GM23338 (cell line): Measurements from ENCODE around the gene LGALSL. TPM values are rescaled to one million over a fixed set of nuclear protein-coding genes. Genes with fewer than 3 reads are reported as not detected.

Experiments used
- ATAC-seq: fragments of 200-7000 bp; cut with Tn5 transposase; 3 replicates; pipeline ENCODE4 v1.9.1; 2020
- DNase-seq: peaks from one replicate; pipeline ENCODE4 v3.0.0-alpha.2; 2015; ENCODE audit warnings: low spot score
- H2AFZ ChIP-seq: fragments of 200-600 bp; sonication (generic); 2 replicates; pipeline ENCODE4 v1.8.0; 2016; ENCODE audit warnings: antibody characterized with exemption, mild to moderate bottlenecking, moderate library complexity
- H3F3A ChIP-seq: fragments of 200-600 bp; sonication (generic); replicated peaks from 2 replicates; pipeline ENCODE4 v1.8.0; 2017; ENCODE audit warnings: antibody characterized with exemption, mixed run types, low read depth
- H3K27ac ChIP-seq: fragments of 200-600 bp; sonication (generic); 2 replicates; pipeline ENCODE4 v1.6.1; 2016; ENCODE audit warnings: low read depth
- H3K27me3 ChIP-seq: fragments of 200-600 bp; sonication (generic); 2 replicates; pipeline ENCODE4 v1.8.0; 2016; ENCODE audit warnings: mild to moderate bottlenecking, mixed run types, moderate library complexity; ENCODE audit not compliant: insufficient read depth
- H3K36me3 ChIP-seq: fragments of 200-600 bp; sonication (generic); 2 replicates; pipeline ENCODE4 v1.8.0; 2016; ENCODE audit warnings: mild to moderate bottlenecking; ENCODE audit not compliant: insufficient read depth
- H3K4me1 ChIP-seq: fragments of 200-600 bp; sonication (generic); 2 replicates; pipeline ENCODE4 v1.8.0; 2016; ENCODE audit warnings: mild to moderate bottlenecking, moderate library complexity; ENCODE audit not compliant: insufficient read depth
- H3K4me2 ChIP-seq: fragments of 200-600 bp; sonication (generic); 2 replicates; pipeline ENCODE4 v1.7.1; 2017; ENCODE audit warnings: mixed run types
- H3K4me3 ChIP-seq: fragments of 200-600 bp; sonication (generic); 2 replicates; pipeline ENCODE4 v1.6.1; 2016; ENCODE audit warnings: mixed run types
- H3K79me2 ChIP-seq: fragments of 200-600 bp; sonication (generic); replicated peaks from 2 replicates; pipeline ENCODE4 v1.8.0; 2017; ENCODE audit warnings: mild to moderate bottlenecking; ENCODE audit not compliant: insufficient read depth
- H3K9me2 ChIP-seq: fragments of 200-600 bp; sonication (generic); 2 replicates; pipeline ENCODE4 v1.8.0; 2017; ENCODE audit not compliant: insufficient read depth
- H4K20me1 ChIP-seq: fragments of 200-600 bp; sonication (generic); replicated peaks from 2 replicates; pipeline ENCODE4 v1.8.0; 2017; ENCODE audit warnings: mild to moderate bottlenecking; ENCODE audit not compliant: insufficient read depth
- H3K27ac Mint-ChIP-seq: 2 replicates; pipeline ENCODE4 v1.8.0; 2020; ENCODE audit warnings: inconsistent platforms, mild to moderate bottlenecking, moderate library complexity, mixed read lengths
- H3K27me3 Mint-ChIP-seq: 3 replicates; pipeline ENCODE4 v1.8.0; 2022; ENCODE audit warnings: low read depth, mild to moderate bottlenecking, moderate library complexity, mixed read lengths, inconsistent platforms; ENCODE audit not compliant: insufficient read depth, poor library complexity
- H3K36me3 Mint-ChIP-seq: 3 replicates; pipeline ENCODE4 v1.8.0; 2021; ENCODE audit warnings: low read depth, mild to moderate bottlenecking, inconsistent platforms, moderate library complexity, mixed read lengths
- H3K4me1 Mint-ChIP-seq: 3 replicates; pipeline ENCODE4 v1.8.0; 2020; ENCODE audit warnings: mild to moderate bottlenecking, inconsistent platforms, mixed read lengths
- H3K4me3 Mint-ChIP-seq: 3 replicates; pipeline ENCODE4 v1.8.0; 2021; ENCODE audit warnings: moderate library complexity, mild to moderate bottlenecking, inconsistent platforms, mixed read lengths
- H3K9me3 Mint-ChIP-seq: 3 replicates; pipeline ENCODE4 v1.8.0; 2020; ENCODE audit warnings: moderate library complexity, mild to moderate bottlenecking, inconsistent platforms, mixed read lengths
- CTCF ChIP-seq, 2 experiments: fragments of 200-600 bp in 1 of 2; sonication (generic) in 1 of 2; conservative IDR thresholded peaks; 2 replicates each; pipeline versions ENCODE4 v1.5.1 to v1.6.1; 2016 to 2017; ENCODE audit warnings: antibody characterized with exemption in 2 of 2, low read depth in 2 of 2, mild to moderate bottlenecking in 2 of 2, moderate library complexity in 1 of 2
- ETS1 ChIP-seq: IDR thresholded peaks from 2 replicates; pipeline ENCODE4 v1.6.1; 2016; ENCODE audit warnings: antibody characterized with exemption
- EZH2 ChIP-seq: fragments of 200-600 bp; sonication (generic); IDR thresholded peaks from one replicate; pipeline ENCODE4 v1.8.0; 2017; ENCODE audit warnings: antibody characterized with exemption, mild to moderate bottlenecking, low read depth; ENCODE audit not compliant: unreplicated experiment
- EZH2phosphoT487 ChIP-seq: fragments of 200-600 bp; sonication (generic); IDR thresholded peaks from one replicate; pipeline ENCODE4 v1.8.1; 2018; ENCODE audit warnings: antibody characterized with exemption; ENCODE audit not compliant: unreplicated experiment
- JUNB ChIP-seq: IDR thresholded peaks from one replicate; pipeline ENCODE4 v1.6.1; 2016; ENCODE audit warnings: antibody characterized with exemption; ENCODE audit not compliant: unreplicated experiment
- NANOG ChIP-seq: IDR thresholded peaks from 2 replicates; pipeline ENCODE4 v1.6.1; 2016; ENCODE audit warnings: antibody characterized with exemption, borderline replicate concordance
- POLR2AphosphoS5 ChIP-seq: IDR thresholded peaks from 2 replicates; pipeline ENCODE4 v1.6.1; 2016; ENCODE audit warnings: antibody characterized with exemption, low read depth
- STAT1 ChIP-seq: IDR thresholded peaks from one replicate; pipeline ENCODE4 v1.6.1; 2016; ENCODE audit warnings: antibody characterized with exemption; ENCODE audit not compliant: unreplicated experiment
- ZNF114 ChIP-seq: fragments of 250-450 bp; sonication (Bioruptor Pico); IDR thresholded peaks from 2 replicates; pipeline ENCODE4 v1.5.0; 2020; ENCODE audit warnings: mild to moderate bottlenecking, moderate library complexity
- ZNF331 ChIP-seq: fragments of 250-450 bp; sonication (Bioruptor Pico); IDR thresholded peaks from 2 replicates; pipeline ENCODE4 v1.5.0; 2020; ENCODE audit warnings: low read depth, mild to moderate bottlenecking, moderate library complexity
- polyA plus RNA-seq: library from polyadenylated mRNA; unstranded; fragments of >200 nt; fragmentation: Nextera tagmentation; extraction: Ambion mirVana; gene quantifications from 2 replicates; pipeline ENCODE4 v1.2.1, GENCODE V29; 2016
- total RNA-seq: library from RNA; depleted of rRNA; stranded (reverse); fragments of >200 nt; shearing (Covaris generic); gene quantifications from 2 replicates; pipeline ENCODE4 v1.2.3, GENCODE V29; 2014
- TF ChIP-seq, protein P1 (sequence below): IDR thresholded peaks from one replicate; pipeline ENCODE4 v1.6.1; 2018; ENCODE audit warnings: antibody characterized with exemption; ENCODE audit not compliant: unreplicated experiment

Gene LGALSL
- total and polyA plus RNA-seq, 2 experiments from 2014 or later = 20.6 to 28.4 TPM

GRCh38 chr2:64424416-64424987 is 29.5 kb upstream of the LGALSL start:
- H4K20me1 ChIP-seq = no peaks in the 10 kb centered on the region
- no peak overlapping the region for H3K4me3 ChIP-seq
- H3K4me1 ChIP-seq = no peaks in the 10 kb centered on the region
- no peaks in the 10 kb centered on the region for H3K9me2 ChIP-seq
- Mint-ChIP-seq H3K9me3 (no peaks in the 10 kb centered on the region), H3K27me3 (peaks cover 3% of the 10 kb centered on the region), H3K4me1 (no peaks in the 10 kb centered on the region; the same call in 2 of the 3 replicates), H3K27ac (no peak overlapping the region), H3K36me3 (no peaks in the 10 kb centered on the region), H3K4me3 (no peak overlapping the region)
- H3K36me3 ChIP-seq = no peaks in the 10 kb centered on the region
- H3F3A ChIP-seq = no peaks in the 10 kb centered on the region
- no peaks in the 10 kb centered on the region for H3K27me3 ChIP-seq
- ATAC-seq = no peak
- H3K4me2 ChIP-seq = no peak overlapping the region
- H3K27ac ChIP-seq = no peak overlapping the region
- no peak overlapping the region for H2AFZ ChIP-seq
- H3K79me2 ChIP-seq = no peaks in the 10 kb centered on the region
- no peak for TF ChIP-seq STAT1
- TF ChIP-seq NANOG = no peak
- no peak for TF ChIP-seq EZH2
- TF ChIP-seq ZNF114 (CRISPR knock-in tag) = no peak
- no peak for TF ChIP-seq ETS1
- no peak for TF ChIP-seq JUNB
- TF ChIP-seq ZNF331 = no peak
- TF ChIP-seq, protein P1, sequence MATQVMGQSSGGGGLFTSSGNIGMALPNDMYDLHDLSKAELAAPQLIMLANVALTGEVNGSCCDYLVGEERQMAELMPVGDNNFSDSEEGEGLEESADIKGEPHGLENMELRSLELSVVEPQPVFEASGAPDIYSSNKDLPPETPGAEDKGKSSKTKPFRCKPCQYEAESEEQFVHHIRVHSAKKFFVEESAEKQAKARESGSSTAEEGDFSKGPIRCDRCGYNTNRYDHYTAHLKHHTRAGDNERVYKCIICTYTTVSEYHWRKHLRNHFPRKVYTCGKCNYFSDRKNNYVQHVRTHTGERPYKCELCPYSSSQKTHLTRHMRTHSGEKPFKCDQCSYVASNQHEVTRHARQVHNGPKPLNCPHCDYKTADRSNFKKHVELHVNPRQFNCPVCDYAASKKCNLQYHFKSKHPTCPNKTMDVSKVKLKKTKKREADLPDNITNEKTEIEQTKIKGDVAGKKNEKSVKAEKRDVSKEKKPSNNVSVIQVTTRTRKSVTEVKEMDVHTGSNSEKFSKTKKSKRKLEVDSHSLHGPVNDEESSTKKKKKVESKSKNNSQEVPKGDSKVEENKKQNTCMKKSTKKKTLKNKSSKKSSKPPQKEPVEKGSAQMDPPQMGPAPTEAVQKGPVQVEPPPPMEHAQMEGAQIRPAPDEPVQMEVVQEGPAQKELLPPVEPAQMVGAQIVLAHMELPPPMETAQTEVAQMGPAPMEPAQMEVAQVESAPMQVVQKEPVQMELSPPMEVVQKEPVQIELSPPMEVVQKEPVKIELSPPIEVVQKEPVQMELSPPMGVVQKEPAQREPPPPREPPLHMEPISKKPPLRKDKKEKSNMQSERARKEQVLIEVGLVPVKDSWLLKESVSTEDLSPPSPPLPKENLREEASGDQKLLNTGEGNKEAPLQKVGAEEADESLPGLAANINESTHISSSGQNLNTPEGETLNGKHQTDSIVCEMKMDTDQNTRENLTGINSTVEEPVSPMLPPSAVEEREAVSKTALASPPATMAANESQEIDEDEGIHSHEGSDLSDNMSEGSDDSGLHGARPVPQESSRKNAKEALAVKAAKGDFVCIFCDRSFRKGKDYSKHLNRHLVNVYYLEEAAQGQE = no peak
- no peak for TF ChIP-seq CTCF (conservative IDR thresholded peaks at IDR 0.05; ENCODE audit: low read depth in 2 of 2)
- TF ChIP-seq EZH2phosphoT487 = no peak
- no peak for TF ChIP-seq POLR2AphosphoS5
- no peak for DNase-seq
